Measurements from ENCODE around the gene DCP1A.

DNA sequence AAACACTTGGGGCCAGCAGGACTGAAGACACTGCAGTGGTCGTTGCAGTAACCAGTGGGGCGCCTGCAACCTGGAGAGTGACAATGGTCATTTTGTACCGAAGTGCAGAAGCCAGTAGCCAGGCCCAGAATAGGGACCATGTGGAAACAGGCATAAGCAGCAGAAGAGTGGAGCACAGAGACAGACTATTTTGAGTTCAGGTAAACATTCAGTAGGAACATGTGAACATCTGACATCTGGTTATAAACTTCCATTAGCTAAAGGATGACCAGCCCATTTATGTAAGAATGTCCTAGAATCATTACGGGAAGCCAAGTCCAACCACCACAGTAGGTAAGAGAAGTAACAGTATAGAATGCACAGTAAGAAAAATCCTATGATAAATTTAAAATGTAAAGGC lies 59.1 kb downstream of the DCP1A start:
- TF ChIP-seq CTCF (IDR thresholded peaks at IDR 0.05; ENCODE audit: extremely low read depth in 1 of 2, insufficient read depth in 1 of 2, low read depth in 1 of 2, low read length in 2 of 2) (no peak), EZH2 (IDR thresholded peaks at IDR 0.05; ENCODE audit: borderline replicate concordance, low read depth, low read length, severe bottlenecking) (no peak), POLR2AphosphoS5 (IDR thresholded peaks at IDR 0.05; ENCODE audit: insufficient read depth, low read depth, low read length) (no peak), POLR2A (IDR thresholded peaks at IDR 0.05; ENCODE audit: low read depth, low read length) (no peak)

Data from endothelial cell of umbilical vein (primary cell).